Astrocyte of the spinal cord (primary cell): ENCODE results near the gene GLTP.
"Not testable (repeated sequence)": the region's sequence is repeated elsewhere in the genome, so short reads cannot be mapped to it uniquely, and the experiment has no call there.

ENCODE experiments used
- DNase-seq: peaks from one replicate; pipeline ENCODE4 v3.0.0; 2011; ENCODE audit warnings: low read depth, low spot score
- H3K4me3 ChIP-seq: 2 replicates; pipeline ENCODE4 v1.5.1; 2011; ENCODE audit warnings: low read depth, mild to moderate bottlenecking, low read length, moderate library complexity
- in situ Hi-C: cut with HindIII; loops from 2 replicates; pipeline ENCODE4 v1.10.0; 2017; ENCODE audit warnings: low sequenced_read_pairs
- TF ChIP-seq, protein P1 (sequence below): IDR thresholded peaks from 2 replicates; pipeline ENCODE4 v1.5.1; 2012; ENCODE audit warnings: low read depth, mild to moderate bottlenecking, low read length, inconsistent platforms

Gene GLTP

DNA sequence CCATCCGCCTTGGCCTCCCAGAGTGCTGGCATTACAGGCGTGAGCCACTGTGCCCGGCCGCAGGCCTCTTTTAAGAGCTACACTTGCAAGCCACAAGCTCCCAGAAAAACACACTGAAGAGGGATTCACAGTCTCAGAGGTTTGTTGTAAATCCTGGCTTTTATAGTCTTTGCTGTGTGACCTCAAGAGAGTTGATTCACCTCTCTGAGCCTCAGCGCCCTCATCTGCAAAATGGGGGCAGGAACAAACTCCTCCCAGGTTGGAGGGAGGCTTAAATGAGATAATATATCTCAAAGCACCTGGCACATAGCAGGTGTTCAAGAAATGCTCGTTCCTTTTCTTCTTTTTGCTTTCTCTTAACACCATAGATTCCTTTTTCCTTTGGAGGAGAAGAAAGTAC lies 15.8 kb upstream of the GLTP start:
- in situ Hi-C loops = no loop called here
- DNase-seq = no peak
- no peak overlapping the region for H3K4me3 ChIP-seq
- TF ChIP-seq, protein P1, sequence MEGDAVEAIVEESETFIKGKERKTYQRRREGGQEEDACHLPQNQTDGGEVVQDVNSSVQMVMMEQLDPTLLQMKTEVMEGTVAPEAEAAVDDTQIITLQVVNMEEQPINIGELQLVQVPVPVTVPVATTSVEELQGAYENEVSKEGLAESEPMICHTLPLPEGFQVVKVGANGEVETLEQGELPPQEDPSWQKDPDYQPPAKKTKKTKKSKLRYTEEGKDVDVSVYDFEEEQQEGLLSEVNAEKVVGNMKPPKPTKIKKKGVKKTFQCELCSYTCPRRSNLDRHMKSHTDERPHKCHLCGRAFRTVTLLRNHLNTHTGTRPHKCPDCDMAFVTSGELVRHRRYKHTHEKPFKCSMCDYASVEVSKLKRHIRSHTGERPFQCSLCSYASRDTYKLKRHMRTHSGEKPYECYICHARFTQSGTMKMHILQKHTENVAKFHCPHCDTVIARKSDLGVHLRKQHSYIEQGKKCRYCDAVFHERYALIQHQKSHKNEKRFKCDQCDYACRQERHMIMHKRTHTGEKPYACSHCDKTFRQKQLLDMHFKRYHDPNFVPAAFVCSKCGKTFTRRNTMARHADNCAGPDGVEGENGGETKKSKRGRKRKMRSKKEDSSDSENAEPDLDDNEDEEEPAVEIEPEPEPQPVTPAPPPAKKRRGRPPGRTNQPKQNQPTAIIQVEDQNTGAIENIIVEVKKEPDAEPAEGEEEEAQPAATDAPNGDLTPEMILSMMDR = no peak

DNA sequence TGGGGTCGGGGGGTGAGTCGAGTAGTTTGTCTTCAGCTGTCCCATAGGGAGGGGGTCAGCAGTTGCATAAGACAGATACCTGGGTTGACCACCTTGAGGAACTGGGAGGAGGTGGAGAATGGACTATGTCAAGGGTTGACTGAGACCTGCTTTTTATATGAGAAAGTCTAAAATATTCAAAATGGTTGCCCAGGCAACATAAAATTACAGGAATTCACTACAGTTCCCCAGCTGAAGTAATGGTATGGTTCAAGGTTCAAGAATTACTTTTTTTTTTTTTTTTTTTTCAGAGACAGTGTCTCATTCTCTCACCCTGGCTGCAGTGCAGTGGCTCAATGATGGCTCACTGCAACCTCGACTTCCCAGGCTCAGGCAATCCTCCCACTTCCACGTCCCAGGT lies 14.6 kb upstream of the GLTP start:
- no peak for DNase-seq
- TF ChIP-seq, protein P1 = no peak
- in situ Hi-C loops = no loop called here
- H3K4me3 ChIP-seq = no peak overlapping the region

DNA sequence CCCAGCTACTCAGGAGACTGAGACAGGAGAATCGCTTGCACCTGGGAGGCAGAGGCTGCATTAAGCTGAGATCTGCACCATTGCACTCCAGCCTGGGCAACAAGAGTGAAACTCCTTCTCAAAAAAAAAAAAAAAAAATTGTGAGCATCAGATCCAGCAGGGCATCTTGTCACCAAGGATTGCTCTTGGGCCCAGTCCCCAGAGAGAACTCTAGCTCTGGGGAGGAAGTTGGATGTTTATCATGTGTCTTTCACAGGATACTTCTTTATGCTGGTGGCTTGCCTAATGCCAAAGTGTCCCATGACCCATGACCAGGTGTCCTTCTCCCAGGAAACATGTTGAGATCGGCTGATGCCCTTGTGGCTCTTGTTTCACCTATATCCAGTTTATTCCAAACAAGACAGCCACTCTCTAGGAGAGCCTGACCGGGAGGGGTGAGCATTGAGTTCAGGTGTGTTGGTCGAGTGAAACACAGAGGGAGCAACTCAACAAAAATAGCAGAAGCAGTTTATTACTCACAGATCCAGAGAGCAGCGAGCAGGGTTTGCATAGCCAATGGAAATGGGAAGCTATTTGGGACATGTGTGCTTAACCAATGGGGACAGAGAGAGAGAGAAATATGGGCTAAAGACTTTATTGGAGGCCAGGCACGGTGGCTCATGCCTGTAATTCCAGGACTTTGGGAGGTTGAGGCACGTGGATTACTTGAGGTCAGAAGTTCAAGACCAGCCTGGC lies 13.1 kb upstream of the GLTP start:
- H3K4me3 ChIP-seq = no peak overlapping the region
- no peak for DNase-seq
- TF ChIP-seq, protein P1 = no peak
- in situ Hi-C loops = no loop called here

DNA sequence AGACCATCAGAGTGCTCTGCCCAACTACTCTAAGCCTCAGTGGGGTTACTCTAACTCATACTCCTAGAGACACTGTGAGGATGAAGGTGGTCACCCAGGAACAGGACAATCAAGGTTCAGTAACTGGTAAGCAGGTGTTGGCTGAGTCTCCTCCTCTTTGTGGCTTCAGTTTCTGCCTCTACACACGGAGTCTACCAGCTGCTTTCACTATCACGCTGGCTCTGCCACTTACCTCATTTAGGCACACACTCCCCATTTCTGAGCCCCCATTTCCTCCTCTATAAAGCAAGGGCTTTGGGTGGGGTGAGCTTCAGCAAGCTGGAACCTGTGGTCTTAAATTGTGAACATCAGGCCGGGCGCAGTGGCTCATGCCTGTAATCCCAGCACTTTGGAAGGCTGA lies 12.4 kb upstream of the GLTP start:
- DNase-seq = no peak
- TF ChIP-seq, protein P1 = no peak
- no peak overlapping the region for H3K4me3 ChIP-seq
- in situ Hi-C loops = no loop called here

DNA sequence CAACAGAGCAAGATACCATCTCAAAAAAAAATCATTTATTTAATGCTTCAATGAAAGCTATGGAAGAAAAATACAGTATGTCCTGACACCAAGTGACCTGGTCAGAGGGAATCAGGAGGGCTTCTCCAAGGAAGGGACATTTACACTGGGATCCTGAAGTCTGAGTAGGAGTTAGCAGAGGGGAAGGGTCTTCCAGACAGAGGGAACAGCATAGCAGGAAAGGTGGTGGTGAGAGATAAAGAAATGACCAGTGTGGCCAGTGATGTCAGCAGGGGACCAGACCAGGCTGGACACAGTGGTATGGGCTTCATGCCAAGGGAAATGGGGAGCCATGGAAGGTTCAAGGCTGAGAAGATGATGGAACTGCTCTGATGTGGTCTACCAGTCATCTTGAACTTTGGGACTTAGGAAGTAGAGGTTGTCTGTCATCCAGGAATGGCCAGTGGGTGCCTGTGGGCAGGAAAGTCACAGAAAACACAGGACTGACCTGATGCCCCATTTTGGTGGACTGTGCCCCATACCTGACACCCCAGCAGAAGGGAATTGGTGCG lies 11.9 kb upstream of the GLTP start:
- in situ Hi-C loops = no loop called here
- H3K4me3 ChIP-seq = no peak overlapping the region
- TF ChIP-seq, protein P1 = no peak
- no peak for DNase-seq

DNA sequence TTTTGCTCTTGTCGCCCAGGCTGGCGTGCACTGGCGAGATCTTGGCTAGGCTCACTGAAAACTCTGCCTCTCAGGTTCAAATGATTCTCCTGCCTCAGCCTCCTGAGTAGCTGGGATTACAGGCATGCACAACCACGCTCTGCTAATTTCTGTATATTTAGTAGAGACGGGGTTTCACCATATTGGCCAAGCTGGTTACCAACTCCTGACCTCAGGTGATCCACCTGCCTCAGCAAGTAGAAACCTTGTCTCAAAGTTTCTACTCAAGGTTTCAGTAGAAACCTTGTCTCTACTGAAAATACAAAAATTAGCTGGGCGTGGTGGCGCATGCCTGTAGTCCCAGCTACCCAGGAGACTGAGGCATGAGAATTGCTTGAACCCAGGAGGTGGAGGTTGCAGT lies 11.4 kb upstream of the GLTP start:
- H3K4me3 ChIP-seq, in situ Hi-C loops, DNase-seq: not testable (repeated sequence)

DNA sequence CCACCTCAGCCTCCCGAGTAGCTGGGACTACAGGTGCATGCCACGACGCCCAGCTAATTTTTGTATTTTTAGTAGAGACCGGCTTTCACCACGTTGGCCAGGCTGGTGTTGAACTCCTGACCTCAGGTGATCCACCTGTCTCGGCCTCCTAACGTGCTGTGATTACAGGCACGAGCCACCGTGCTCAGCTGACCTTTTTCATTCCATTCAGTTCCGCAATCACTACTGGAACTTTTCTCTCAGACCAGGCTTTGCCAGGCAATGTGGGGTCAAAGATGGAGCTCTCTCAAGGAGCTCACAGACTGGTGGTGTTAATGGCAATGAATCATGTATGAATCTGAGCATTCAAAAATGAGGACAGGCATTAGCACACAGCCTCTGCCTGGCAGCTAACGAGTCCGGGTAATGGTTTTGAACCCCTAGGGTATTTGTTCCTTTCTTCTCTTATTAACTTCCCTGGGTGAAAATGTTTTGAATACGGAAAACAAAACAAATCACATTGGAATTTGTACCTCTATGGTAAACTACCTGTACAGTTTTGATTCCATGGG lies 10.4 kb upstream of the GLTP start:
- DNase-seq = no peak
- no peak overlapping the region for H3K4me3 ChIP-seq
- in situ Hi-C loops = no loop called here
- TF ChIP-seq, protein P1 = no peak
